HG02759 (cell line): ENCODE measurements around the gene APOE.
"Not testable (repeated sequence)": the region's sequence is repeated elsewhere in the genome, so short reads cannot be mapped to it uniquely, and the experiment has no call there.

Experiments used
- ATAC-seq: cut with Tn5 transposase; IDR thresholded peaks from one replicate; pipeline ENCODE4 v1.9.1; 2021; ENCODE audit warnings: mild to moderate bottlenecking, moderate library complexity; ENCODE audit not compliant: unreplicated experiment

APOE gene

DNA sequence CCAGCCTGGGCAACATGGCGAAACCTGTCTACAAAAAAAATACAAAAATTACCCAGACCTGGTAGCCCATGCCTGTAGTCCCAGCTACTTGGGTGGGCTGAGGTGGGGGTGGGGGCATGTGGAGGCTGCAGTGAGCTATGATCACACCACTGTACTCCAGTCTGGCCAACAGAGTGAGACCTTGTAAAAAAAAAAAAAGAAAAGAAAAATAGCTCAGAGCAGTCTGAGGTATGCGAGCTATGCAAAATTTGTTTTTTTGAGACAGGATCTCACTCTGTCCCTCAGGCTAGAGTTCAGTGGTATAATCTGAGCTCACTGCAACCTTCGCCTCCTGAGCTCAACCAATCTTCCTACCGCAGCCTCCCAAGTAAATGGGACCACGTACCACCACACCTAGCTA lies 21.7 kb upstream of the APOE start:
- ATAC-seq = no peak

DNA sequence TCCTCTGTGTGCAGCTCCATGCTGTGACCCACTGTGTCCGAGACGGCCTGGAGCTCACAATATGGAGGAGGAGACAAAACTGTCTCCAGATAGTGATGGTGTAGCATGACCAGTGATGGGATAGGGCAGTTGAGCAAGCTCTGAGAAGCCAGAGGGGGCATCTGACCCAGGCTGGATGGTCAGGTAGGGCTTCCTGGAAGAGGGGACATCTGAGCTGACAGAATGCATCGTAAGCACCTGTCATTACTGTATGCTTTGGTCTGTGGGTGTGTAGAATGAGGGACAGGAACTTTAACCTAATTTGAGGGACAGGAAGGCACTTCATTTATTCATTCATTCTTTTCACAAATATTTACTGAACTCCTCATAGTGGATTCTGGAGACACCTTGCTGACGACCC lies 21.0 kb upstream of the APOE start:
- no peak for ATAC-seq

DNA sequence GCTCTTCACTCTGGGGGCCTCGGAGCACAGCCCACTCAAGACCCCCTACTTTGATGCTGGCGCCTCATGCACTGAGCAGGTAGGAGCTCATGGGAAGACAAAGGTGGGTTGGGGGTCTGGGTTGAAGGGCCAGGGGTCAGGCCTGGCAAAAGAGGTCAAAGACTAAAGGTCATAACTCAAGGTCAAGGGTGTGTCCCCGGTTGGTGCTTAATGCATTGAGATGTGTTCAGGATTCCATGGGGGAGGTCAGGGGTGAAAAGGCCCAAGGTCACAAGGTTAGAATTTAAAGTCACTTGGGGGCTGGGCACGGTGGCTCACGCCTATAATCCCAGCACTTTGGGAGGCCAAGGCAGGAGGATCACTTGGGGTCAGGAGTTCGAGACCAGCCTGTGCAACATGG lies 19.5 kb upstream of the APOE start:
- ATAC-seq = no peak

DNA sequence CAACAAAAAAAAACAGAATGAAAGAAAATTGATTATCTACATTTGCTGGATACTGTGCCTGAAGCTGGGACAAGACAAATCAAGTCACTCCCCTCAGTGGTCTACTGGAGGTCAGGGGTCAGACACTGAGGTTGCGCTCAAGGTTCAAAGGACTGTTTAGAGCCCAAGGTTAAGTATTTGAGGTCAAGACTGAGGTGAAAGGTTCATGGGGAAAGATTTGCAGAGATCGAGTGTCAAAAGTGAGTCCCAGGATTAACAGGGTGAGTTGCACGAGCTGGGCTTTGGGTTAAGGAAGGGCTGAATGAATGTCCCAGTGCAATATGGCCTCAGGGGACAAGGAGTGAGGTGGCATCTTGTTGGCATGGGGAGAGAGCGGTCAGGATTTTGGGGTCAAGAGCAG lies 17.9 kb upstream of the APOE start:
- no peak for ATAC-seq

DNA sequence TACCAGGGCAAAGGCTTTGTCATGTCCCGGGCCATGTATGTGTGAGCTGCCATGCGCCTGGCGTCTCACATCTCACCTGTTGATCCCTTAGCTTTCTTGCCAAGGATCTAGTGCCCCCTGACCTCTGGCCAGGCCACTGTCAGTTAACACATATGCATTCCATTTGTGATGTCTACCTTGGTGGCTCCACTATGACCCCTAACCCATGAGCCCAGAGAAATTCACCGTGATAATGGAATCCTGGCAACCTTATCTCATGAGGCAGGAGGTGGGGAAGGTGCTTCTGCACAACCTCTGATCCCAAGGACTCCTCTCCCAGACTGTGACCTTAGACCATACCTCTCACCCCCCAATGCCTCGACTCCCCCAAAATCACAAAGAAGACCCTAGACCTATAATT lies 17.3 kb upstream of the APOE start:
- not testable (repeated sequence) for ATAC-seq

DNA sequence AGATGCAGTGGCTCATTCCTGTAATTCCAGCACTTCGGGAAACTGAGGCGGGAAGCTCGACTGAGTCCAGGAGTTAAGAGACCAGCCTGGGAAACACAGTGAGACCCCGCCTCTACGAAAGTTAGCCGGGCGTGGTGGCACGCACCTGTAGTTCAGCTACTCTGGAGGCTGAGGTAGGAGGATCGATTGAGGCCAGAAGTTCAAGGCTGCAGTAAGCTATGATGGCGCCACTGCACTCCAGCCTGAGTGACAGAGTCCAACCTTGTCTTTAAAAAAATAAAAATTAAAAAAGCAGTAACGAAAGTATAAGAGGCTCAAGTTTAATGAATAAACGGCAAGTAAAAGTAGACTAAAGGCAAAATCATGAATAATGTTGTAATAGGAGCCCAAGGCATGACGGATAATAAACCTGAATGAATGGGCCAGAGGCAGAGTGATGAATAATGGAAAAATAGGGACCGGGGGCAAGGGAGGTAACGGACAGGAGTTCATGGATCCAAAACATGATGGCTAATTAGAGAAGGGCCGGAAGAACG lies 15.7 kb upstream of the APOE start:
- no peak for ATAC-seq

DNA sequence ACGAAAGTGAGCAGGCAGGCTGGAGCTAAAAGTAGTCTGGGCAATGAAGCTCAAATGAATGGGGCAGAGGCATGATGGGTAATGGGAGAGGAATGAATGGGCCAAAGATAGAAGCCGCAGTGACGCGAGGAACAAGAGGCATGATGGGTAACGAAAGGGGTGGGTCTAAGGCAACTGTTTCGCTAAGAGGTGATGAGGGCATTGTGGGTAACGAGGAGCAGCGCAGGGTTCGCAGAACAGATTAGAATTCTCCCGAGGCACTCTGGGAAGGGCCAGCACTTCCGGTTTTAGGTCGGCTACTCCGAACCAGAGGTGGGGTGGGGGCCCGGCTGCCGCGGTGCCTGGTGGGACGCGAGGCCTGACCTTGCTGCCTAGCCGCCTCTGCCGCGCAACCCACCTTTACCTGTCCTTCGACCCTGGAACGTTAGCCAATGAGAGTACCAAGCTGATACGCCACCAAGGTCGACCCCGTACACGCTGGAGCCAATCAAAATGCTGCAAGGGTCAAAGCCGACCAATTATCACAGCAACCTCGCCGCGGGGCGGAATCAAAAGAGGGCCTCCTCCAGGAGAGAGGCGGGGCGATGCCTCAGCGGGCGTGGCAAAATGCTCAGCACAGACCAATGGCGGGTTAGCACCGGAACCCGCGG lies 15.1 kb upstream of the APOE start:
- ATAC-seq = peak; percentile 82

DNA sequence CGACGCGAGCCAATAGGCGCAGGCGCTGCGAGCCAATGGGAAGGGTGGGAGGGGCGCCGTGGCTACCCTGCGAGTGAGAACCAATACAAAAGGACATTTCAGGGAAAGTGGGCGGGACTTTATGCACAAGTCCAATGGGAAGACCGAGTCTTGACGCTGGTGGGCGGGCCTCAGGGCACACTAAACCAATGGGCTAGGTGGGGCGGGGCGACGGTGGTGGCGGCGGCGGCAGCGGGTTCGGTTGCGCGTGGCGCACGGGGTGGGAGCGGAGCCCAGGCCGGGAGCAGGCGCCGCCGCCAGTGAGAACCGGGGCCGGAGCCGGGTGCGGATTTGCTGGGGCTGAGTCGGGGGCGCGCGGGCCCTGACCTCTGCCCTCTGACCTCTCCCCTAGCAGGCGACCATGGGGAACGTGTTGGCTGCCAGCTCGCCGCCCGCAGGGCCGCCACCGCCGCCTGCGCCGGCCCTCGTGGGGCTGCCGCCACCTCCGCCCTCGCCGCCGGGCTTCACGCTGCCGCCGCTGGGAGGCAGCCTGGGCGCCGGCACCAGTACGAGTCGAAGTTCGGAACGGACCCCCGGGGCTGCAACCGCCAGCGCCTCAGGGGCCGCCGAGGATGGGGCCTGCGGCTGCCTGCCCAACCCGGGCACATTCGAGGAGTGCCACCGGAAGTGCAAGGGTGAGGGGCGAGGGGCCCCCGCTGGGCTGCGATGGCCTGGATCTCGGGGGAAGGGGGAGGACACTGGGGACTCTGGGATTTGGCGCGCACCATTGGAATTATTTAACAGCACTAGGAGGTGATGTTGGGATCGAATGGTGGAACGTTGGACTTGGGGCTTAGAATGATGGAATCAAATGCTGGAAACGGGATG lies 14.3 kb upstream of the APOE start, which contains the start of gene TOMM40:
Gene TOMM40, plus strand, starts transcription at position 239 of the 867 bp plus-strand sequence. Its CDS starts 162 bp downstream, at position 401.
- peak; percentile 68 for ATAC-seq

DNA sequence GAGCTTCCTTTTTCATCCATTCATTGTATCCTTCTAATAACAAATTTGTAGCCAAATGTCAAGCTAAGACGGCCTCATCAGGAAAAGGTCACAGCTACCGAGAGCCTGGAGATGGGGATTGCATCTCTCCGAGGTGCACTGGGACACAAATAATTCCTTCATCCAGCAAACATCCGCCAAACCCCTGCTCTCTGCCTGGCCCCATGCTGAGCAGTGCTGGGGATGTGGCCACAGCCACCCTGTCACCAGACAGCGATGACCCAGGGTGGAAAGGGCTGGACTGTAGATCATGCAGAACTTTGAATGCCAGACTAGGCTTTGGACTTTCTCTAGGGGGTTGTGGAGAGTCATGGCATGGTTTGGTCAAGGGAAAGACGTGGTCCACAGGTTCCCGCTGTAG lies 12.7 kb upstream of the APOE start:
- ATAC-seq = no peak

DNA sequence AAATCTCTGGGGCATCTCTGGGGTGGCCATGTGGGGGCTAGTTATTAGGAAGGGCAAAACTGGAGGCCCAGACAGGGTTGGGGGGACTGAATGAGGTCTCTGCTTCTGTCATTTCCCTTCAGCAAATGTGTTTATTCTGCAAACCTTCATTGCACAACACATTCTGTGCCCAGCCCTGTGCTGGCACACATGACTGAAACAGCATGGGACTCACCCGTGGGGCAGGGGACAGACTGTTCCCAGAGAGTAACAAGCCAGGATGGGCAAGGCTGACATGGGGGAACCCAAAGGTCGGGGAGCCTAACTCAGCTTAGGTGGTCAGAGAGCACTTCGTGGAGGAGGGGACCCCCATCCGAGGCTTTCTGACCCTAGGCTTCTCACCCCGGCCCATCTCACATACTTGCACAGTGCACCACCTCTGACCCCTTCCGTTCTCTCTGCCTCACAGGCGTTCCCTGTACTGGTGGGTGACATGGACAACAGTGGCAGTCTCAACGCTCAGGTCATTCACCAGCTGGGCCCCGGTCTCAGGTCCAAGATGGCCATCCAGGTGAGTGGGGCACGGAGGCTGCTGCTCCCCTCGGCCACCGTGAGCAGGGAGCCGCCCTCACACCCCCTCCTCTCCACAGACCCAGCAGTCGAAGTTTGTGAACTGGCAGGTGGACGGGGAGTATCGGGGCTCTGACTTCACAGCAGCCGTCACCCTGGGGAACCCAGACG lies 12.1 kb upstream of the APOE start:
- no peak for ATAC-seq

DNA sequence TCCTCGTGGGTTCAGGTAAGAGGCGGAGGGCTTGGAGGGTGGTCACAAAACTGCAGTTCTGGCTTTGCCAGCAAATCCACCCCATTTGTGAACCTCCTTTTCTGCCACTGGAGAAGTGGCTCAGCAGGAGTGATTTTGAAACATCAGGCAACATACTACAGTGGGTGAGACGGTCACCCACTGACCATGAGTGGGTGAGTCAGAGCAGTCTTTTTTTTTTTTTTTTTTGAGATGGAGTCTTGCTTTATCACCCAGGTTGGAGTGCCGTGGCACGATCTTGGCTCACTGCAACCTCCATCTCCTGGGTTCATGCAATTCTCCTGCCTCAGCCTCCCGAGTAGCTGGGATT lies 11.6 kb upstream of the APOE start:
- ATAC-seq = no peak

DNA sequence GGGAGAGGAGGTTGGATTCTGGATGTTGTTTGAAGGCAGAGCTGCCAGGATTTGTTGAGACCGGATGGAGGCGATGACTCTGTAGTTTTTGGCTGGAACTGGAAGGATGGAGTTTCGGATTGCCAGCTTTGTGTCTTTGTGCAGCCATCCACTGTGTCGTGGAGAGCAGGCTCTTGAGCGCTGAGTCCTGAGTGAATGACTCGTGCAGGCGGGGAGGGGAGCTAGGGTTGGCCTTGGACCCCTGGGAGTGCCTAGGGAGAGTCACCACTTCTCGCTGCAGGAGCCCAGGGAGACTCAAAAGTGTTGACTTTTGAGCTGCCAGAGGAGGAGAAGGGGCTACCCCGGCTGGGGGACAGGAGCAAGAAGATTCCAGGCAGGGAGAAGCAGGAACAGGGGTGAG lies 10.7 kb upstream of the APOE start:
- ATAC-seq = no peak

DNA sequence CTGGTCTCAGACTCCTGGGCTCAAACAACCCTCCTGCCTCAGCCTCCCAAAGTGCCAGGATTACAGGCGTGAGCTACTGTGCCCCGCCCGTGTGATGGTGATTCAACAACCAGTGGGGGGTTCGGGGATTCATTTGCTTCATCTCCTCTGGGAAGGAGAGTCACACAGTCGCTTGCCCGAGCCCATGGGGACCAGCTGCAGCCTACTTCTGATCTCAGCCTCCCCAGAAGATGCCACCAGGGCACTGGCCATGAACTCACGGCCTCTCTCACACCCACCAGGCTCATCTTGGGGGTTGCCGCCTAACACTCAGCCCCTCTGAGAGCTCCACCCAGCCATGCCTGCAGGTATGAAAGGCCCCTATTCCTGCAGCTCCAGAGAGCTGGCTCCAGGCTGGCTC lies 7.8 kb upstream of the APOE start:
- no peak for ATAC-seq

DNA sequence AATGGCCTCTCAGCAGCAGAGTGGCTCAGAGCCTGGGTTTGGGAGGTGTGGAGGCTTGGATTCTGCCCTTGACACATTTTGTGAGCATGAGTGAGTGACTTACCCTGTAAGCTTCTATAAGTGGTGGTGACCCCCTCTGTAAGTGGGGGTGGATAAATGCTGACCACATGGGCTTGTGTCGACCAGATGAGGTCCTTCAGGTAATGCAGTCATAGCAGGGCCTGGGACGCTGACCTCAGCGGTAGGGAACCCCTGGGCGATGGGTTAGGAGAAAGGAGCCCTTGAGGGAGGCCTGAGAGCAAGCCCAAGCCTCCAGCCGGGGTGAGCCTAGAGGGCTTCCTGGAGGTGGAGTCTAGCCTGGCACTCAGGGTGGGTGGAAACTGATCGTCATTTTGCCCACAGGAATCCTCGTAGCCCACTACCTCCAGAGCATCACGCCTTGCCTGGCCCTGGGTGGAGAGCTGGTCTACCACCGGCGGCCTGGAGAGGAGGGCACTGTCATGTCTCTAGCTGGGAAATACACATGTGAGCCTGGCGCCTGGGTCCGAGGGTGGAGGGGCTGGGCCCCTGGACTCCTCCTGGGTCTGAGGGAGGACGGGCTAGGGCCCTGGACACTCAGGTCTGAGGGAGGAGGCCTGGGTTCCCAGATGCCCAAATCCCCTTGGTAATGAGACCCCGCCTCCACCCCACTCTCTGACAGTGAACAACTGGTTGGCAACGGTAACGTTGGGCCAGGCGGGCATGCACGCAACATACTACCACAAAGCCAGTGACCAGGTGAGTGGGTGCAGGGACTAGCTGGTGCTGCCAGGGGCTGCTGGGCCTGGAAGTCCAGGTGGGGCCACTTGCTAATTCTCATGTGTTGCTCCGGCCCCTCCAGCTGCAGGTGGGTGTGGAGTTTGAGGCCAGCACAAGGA lies 5.0 kb upstream of the APOE start:
- ATAC-seq = no peak

DNA sequence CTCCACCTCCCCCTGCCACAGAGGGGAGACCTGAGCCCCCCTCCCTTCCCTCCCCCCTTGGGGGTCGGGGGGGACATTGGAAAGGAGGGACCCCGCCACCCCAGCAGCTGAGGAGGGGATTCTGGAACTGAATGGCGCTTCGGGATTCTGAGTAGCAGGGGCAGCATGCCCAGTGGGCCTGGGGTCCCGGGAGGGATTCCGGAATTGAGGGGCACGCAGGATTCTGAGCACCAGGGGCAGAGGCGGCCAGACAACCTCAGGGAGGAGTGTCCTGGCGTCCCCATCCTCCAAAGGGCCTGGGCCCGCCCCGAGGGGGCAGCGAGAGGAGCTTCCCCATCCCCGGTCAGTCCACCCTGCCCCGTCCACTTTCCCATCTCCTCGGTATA lies 2.4 kb upstream of the APOE start:
- ATAC-seq = no peak

DNA sequence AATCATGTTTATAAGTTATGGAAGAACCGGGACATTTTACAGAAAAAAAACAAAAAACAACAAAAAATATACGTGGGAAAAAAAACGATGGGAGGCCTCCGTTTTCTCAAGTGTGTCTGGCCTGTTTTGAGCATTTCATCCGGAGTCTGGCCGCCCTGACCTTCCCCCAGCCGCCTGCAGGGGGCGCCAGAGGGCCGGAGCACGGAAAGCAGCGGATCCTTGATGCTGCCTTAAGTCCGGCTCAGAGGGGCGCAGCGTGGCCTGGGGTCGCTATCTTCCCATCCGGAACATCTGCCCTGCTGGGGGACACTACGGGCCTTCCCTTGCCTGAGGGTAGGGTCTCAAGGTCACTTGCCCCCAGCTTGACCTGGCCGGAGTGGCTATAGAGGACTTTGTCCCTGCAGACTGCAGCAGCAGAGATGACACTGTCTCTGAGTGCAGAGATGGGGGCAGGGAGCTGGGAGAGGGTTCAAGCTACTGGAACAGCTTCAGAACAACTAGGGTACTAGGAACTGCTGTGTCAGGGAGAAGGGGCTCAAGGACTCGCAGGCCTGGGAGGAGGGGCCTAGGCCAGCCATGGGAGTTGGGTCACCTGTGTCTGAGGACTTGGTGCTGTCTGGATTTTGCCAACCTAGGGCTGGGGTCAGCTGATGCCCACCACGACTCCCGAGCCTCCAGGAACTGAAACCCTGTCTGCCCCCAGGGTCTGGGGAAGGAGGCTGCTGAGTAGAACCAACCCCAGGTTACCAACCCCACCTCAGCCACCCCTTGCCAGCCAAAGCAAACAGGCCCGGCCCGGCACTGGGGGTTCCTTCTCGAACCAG lies 1.8 kb upstream of the APOE start:
- no peak for ATAC-seq

DNA sequence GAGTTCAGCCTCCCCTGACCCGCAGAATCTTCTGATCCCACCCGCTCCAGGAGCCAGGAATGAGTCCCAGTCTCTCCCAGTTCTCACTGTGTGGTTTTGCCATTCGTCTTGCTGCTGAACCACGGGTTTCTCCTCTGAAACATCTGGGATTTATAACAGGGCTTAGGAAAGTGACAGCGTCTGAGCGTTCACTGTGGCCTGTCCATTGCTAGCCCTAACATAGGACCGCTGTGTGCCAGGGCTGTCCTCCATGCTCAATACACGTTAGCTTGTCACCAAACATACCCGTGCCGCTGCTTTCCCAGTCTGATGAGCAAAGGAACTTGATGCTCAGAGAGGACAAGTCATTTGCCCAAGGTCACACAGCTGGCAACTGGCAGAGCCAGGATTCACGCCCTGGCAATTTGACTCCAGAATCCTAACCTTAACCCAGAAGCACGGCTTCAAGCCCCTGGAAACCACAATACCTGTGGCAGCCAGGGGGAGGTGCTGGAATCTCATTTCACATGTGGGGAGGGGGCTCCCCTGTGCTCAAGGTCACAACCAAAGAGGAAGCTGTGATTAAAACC lies 1.1 kb upstream of the APOE start:
- no peak for ATAC-seq

DNA sequence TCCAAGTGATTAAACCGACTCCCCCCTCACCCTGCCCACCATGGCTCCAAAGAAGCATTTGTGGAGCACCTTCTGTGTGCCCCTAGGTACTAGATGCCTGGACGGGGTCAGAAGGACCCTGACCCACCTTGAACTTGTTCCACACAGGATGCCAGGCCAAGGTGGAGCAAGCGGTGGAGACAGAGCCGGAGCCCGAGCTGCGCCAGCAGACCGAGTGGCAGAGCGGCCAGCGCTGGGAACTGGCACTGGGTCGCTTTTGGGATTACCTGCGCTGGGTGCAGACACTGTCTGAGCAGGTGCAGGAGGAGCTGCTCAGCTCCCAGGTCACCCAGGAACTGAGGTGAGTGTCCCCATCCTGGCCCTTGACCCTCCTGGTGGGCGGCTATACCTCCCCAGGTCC lies 2.0 kb downstream of the APOE start:
- no peak for ATAC-seq

DNA sequence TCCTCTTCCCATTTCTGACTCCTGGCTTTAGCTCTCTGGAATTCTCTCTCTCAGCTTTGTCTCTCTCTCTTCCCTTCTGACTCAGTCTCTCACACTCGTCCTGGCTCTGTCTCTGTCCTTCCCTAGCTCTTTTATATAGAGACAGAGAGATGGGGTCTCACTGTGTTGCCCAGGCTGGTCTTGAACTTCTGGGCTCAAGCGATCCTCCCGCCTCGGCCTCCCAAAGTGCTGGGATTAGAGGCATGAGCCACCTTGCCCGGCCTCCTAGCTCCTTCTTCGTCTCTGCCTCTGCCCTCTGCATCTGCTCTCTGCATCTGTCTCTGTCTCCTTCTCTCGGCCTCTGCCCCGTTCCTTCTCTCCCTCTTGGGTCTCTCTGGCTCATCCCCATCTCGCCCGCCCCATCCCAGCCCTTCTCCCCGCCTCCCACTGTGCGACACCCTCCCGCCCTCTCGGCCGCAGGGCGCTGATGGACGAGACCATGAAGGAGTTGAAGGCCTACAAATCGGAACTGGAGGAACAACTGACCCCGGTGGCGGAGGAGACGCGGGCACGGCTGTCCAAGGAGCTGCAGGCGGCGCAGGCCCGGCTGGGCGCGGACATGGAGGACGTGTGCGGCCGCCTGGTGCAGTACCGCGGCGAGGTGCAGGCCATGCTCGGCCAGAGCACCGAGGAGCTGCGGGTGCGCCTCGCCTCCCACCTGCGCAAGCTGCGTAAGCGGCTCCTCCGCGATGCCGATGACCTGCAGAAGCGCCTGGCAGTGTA lies 2.7 kb downstream of the APOE start:
- ATAC-seq = no peak
